HepG2 (cell line): ENCODE data around the gene GRIN3B. TPM values are rescaled to one million over a fixed set of nuclear protein-coding genes. Genes with fewer than 3 reads are reported as not detected.

ENCODE experiments used
- ATAC-seq: fragments of 200-7000 bp; cut with Tn5 transposase; 3 replicates; pipeline ENCODE4 v1.9.1; 2020; ENCODE audit warnings: mild to moderate bottlenecking, moderate library complexity
- BruUV-seq: library from RNA; stranded (reverse); fragments of 400-500 nt; replicated peaks from 2 replicates; lab custom pipeline; 2021; lab: Mats Ljungman, UMichigan
- CTCF ChIA-PET: fragments of 300-600 bp; formaldehyde crosslinking; extraction: SDS; loops from one replicate; lab custom pipeline; 2021; ENCODE audit warnings: low total read pairs, inconsistent platforms, low intra/inter-chr PET ratio; lab: Yijun Ruan, JAX
- POLR2A ChIA-PET: fragments of 350-600 bp; sonication (Branson Sonifier 250); formaldehyde crosslinking; loops from one replicate; lab custom pipeline; 2020; ENCODE audit warnings: antibody characterized with exemption, inconsistent platforms; lab: Yijun Ruan, JAX
- DNase-seq: peaks from one replicate; pipeline ENCODE4 v3.0.0-alpha.2; 2015; ENCODE audit warnings: low spot score
- FAIRE-seq: peaks from 3 replicates; lab custom pipeline; 2011; peaks lifted over from hg19 to GRCh38; lab: Jason Lieb, UNC
- H2AFZ ChIP-seq: one replicate; pipeline ENCODE4 v1.6.1; 2011; ENCODE audit warnings: low read length, inconsistent platforms
- H3K27ac ChIP-seq: fragments of 300-600 bp; 3 replicates; pipeline ENCODE4 v1.8.0; 2011; ENCODE audit warnings: mixed run types, mild to moderate bottlenecking, mixed read lengths, low read length, inconsistent platforms; ENCODE audit not compliant: insufficient read depth; ENCODE audit errors: extremely low read length
- H3K27me3 ChIP-seq, 2 experiments: fragments of 200-600 bp in 1 of 2; 2 replicates in 1 of 2; 3 replicates in 1 of 2; pipeline versions ENCODE4 v1.6.0 to v1.8.0; 2011; ENCODE audit warnings: low read length in 2 of 2, mild to moderate bottlenecking in 2 of 2, moderate library complexity in 2 of 2, inconsistent platforms in 1 of 2; ENCODE audit not compliant: insufficient read depth in 2 of 2, control insufficient read depth in 1 of 2
- H3K36me3 ChIP-seq, 2 experiments: fragments of 200-600 bp in 1 of 2; replicated peaks in 1 of 2; 2 replicates in 1 of 2; 3 replicates in 1 of 2; pipeline versions ENCODE4 v1.5.1 to v1.8.0; 2011; ENCODE audit warnings: low read length in 2 of 2, inconsistent platforms in 1 of 2; ENCODE audit not compliant: insufficient read depth in 2 of 2, control insufficient read depth in 1 of 2
- H3K4me1 ChIP-seq: 2 replicates; pipeline ENCODE4 v1.5.1; 2012; ENCODE audit warnings: low read length, inconsistent platforms; ENCODE audit not compliant: insufficient read depth
- H3K4me2 ChIP-seq: 2 replicates; pipeline ENCODE4 v1.6.0; 2011; ENCODE audit warnings: low read depth, low read length, inconsistent platforms
- H3K4me3 ChIP-seq, 3 experiments: fragments of 200-600 bp in 1 of 3; sonication (generic), shearing (Covaris generic) in 1 of 3; replicated peaks in 1 of 3; 2 replicates each; pipeline ENCODE4 v1.5.1; 2011 to 2016; ENCODE audit warnings: low read length in 3 of 3, inconsistent platforms in 2 of 3, low read depth in 2 of 3, mild to moderate bottlenecking in 2 of 3, control low read depth in 1 of 3, mixed read lengths in 1 of 3; ENCODE audit not compliant: insufficient read depth in 1 of 3
- H3K79me2 ChIP-seq: one replicate; pipeline ENCODE4 v1.6.1; 2011; ENCODE audit warnings: low read length, inconsistent platforms; ENCODE audit not compliant: insufficient read depth
- H3K9ac ChIP-seq: 2 replicates; pipeline ENCODE4 v1.6.0; 2011; ENCODE audit warnings: mild to moderate bottlenecking, low read depth, low read length, inconsistent platforms; ENCODE audit not compliant: insufficient read depth
- H3K9me3 ChIP-seq: 2 replicates; pipeline ENCODE4 v1.5.1; 2012; ENCODE audit warnings: mild to moderate bottlenecking, low read length
- H4K20me1 ChIP-seq: 2 replicates; pipeline ENCODE4 v1.6.0; 2011; ENCODE audit warnings: inconsistent platforms, mild to moderate bottlenecking, low read length, moderate library complexity; ENCODE audit not compliant: insufficient read depth
- BRF2 ChIP-seq: sonication (generic); formaldehyde crosslinking; IDR thresholded peaks from 2 replicates; pipeline ENCODE4 v1.8.1; 2022; ENCODE audit warnings: mild to moderate bottlenecking, missing genetic modification reagents
- CBX2 ChIP-seq, 2 experiments: fragments of 200-600 bp in 1 of 2; sonication (generic); formaldehyde crosslinking in 1 of 2; IDR thresholded peaks; 2 replicates each; pipeline versions ENCODE4 v1.7.0 to v1.8.1; 2018 to 2022; ENCODE audit warnings: low read depth in 2 of 2, low read length in 1 of 2, mild to moderate bottlenecking in 1 of 2, missing genetic modification reagents in 1 of 2
- EHMT2 ChIP-seq: fragments of 200-600 bp; sonication (generic); IDR thresholded peaks from 2 replicates; pipeline ENCODE4 v1.7.0; 2017; ENCODE audit warnings: antibody characterized with exemption, low read depth, low read length, borderline replicate concordance
- GATAD2A ChIP-seq: IDR thresholded peaks from 2 replicates; pipeline ENCODE4 v1.6.1; 2016
- HMGXB3 ChIP-seq: sonication (generic); formaldehyde crosslinking; IDR thresholded peaks from 2 replicates; pipeline ENCODE4 v1.4.0; 2020; ENCODE audit warnings: missing genetic modification reagents, borderline replicate concordance
- KDM2A ChIP-seq: sonication (generic); formaldehyde crosslinking; IDR thresholded peaks from 2 replicates; pipeline ENCODE4 v1.4.0; 2020; ENCODE audit warnings: low read depth, missing genetic modification reagents, borderline replicate concordance
- PAX8 ChIP-seq: sonication (generic); formaldehyde crosslinking; IDR thresholded peaks from 2 replicates; pipeline ENCODE4 v1.8.0; 2022; ENCODE audit warnings: mild to moderate bottlenecking, missing genetic modification reagents, borderline replicate concordance
- PHF21A ChIP-seq: sonication (generic); formaldehyde crosslinking; IDR thresholded peaks from 2 replicates; pipeline ENCODE4 v1.5.0; 2020; ENCODE audit warnings: mild to moderate bottlenecking, missing genetic modification reagents
- REPIN1 ChIP-seq: sonication (generic); formaldehyde crosslinking; IDR thresholded peaks from 2 replicates; pipeline ENCODE4 v1.8.0; 2022; ENCODE audit warnings: missing genetic modification reagents, low read depth, mild to moderate bottlenecking, borderline replicate concordance
- SATB2 ChIP-seq: sonication (generic); formaldehyde crosslinking; IDR thresholded peaks from 2 replicates; pipeline ENCODE4 v1.5.0; 2020; ENCODE audit warnings: missing genetic modification reagents
- SNAPC5 ChIP-seq: sonication (generic); formaldehyde crosslinking; IDR thresholded peaks from 2 replicates; pipeline ENCODE4 v1.8.1; 2023; ENCODE audit warnings: mild to moderate bottlenecking, missing genetic modification reagents, borderline replicate concordance
- SP1 ChIP-seq, 2 experiments: fragments of 450-650 bp in 1 of 2; sonication (generic) in 1 of 2; formaldehyde crosslinking in 1 of 2; IDR thresholded peaks; 2 replicates each; pipeline versions ENCODE4 v1.4.0 to v1.6.1; 2016 to 2020; ENCODE audit warnings: missing genetic modification reagents in 1 of 2
- TBL1XR1 ChIP-seq: fragments of 150-350 bp; IDR thresholded peaks from 2 replicates; pipeline ENCODE4 v1.6.1; 2014; ENCODE audit warnings: borderline replicate concordance, low read length; ENCODE audit not compliant: partially characterized antibody
- ZNF136 ChIP-seq: sonication (generic); formaldehyde crosslinking; IDR thresholded peaks from 2 replicates; pipeline ENCODE4 v1.8.1; 2022; ENCODE audit warnings: low read depth, mild to moderate bottlenecking, moderate library complexity, missing genetic modification reagents
- WGBS: methylation state at CpG from one replicate; pipeline ENCODE4 v1.1.6; 2017; ENCODE audit warnings: low lambda C conversion rate; 5-methylcytosine and 5-hydroxymethylcytosine counted together
- in situ Hi-C: cut with HindIII; loops from 2 replicates; pipeline ENCODE4 v1.10.0; 2017; ENCODE audit warnings: low pct_unique_long_range_greater_than_20kb; ENCODE audit not compliant: extremely low pct_ligation_motif_present
- intact Hi-C: fragments of 100-400 bp; cut with micrococcal nuclease; formaldehyde crosslinking; loops from one replicate; pipeline ENCODE4 v1.10.0; 2022; ENCODE audit not compliant: unreplicated experiment
- polyA plus RNA-seq, 8 experiments: library from polyadenylated mRNA; depleted of rRNA in 3 of 8; stranded (reverse) in 7 of 8; unstranded in 1 of 8; fragments of >200 nt; fragmentation: Illumina TruSeq in 4 of 8; extraction: Trizol in 4 of 8; gene quantifications; 2 replicates each; pipeline versions ENCODE4 v1.2.1 to v1.2.3, GENCODE V29; 2011 to 2016; ENCODE audit warnings: low read depth in 4 of 8, missing spikeins in 1 of 8, mixed read lengths in 1 of 8; ENCODE audit not compliant: insufficient read depth in 1 of 8
- total RNA-seq, 5 experiments: library from RNA; depleted of rRNA; stranded (reverse); fragments of >200 nt; fragmentation: Illumina TruSeq; extraction: Trizol; gene quantifications; 2 replicates each; pipeline ENCODE4 v1.2.3, GENCODE V29; 2016; ENCODE audit warnings: low read depth in 1 of 5

GRIN3B gene
- total and polyA plus RNA-seq, 2 of the 13 experiments (the other 11 are each of a cell fraction or from before 2014, with no cell fraction given): 0.07 to 0.20 TPM

- no peak for ATAC-seq
- no peaks in the 10 kb centered on the region for H3K9me3 ChIP-seq
- H3K79me2 ChIP-seq: no peaks in the 10 kb centered on the region
- H3K4me1 ChIP-seq: peaks cover 37% of the 10 kb centered on the region
- H3K9ac ChIP-seq: no peak overlapping the region
- no peaks in the 10 kb centered on the region for H3K27me3 ChIP-seq
- FAIRE-seq: no peak
- no peak for DNase-seq
- in situ Hi-C loops (no loop called here), intact Hi-C loops (no loop called here)
- CTCF ChIA-PET: no interaction called here
- H4K20me1 ChIP-seq: no peaks in the 10 kb centered on the region
- H3K4me2 ChIP-seq: peak overlapping the region; percentile 98
- POLR2A ChIA-PET: interaction anchor here (1.0 to 4.1 kb wide), 3 partner anchors 9 to 13 kb away, joined by 3 to 71 read pairs (median 6); partner anchors contain the start of gene CNN2
- H3K36me3 ChIP-seq: peaks cover under 1 to 11% of the 10 kb centered on the region in 2 experiments; a peak in 4 of 5 replicates
- no TSS peak for BruUV-seq
- peak overlapping the region; percentile 36 to 79 (median 73); a peak in 5 of 6 replicates for H3K4me3 ChIP-seq
- H2AFZ ChIP-seq: no peak overlapping the region
- no peak overlapping the region for H3K27ac ChIP-seq
- WGBS: 30% methylated on average over 12 of the region's 26 CpGs
- no peak for TF ChIP-seq REPIN1
- TF ChIP-seq KDM2A (CRISPR knock-in tag): 0 out of 2 replicates have a peak, but pooled peaks have one; percentile 23
- no peak for TF ChIP-seq SNAPC5
- no peak for TF ChIP-seq BRF2 (CRISPR knock-in tag)
- peak; percentile 52; the same call in 1 of the 2 replicates for TF ChIP-seq PHF21A (CRISPR knock-in tag)
- 0 out of 2 replicates have a peak, but pooled peaks have one; percentile 75 for TF ChIP-seq ZNF136 (CRISPR knock-in tag)
- TF ChIP-seq HMGXB3 (CRISPR knock-in tag): 0 out of 2 replicates have a peak, but pooled peaks have one; percentile 18
- no peak for TF ChIP-seq CBX2 (IDR thresholded peaks at IDR 0.05; ENCODE audit: low read depth, low read length)
- TF ChIP-seq CBX2 (CRISPR knock-in tag; IDR thresholded peaks at IDR 0.05; ENCODE audit: low read depth): no peak
- no peak for TF ChIP-seq TBL1XR1
- TF ChIP-seq PAX8: no peak
- no peak for TF ChIP-seq EHMT2
- no peak for TF ChIP-seq SATB2 (CRISPR knock-in tag)
- 0 out of 2 replicates have a peak, but pooled peaks have one; percentile 7 for TF ChIP-seq GATAD2A (CRISPR knock-in tag)
- TF ChIP-seq SP1 (IDR thresholded peaks at IDR 0.05): no peak
- TF ChIP-seq SP1 (CRISPR knock-in tag; IDR thresholded peaks at IDR 0.05): no peak
Measured at GRCh38 chr19:1041272-1041834, 41.1 kb downstream of the GRIN3B start.
